DOHH2 (cell line): ENCODE data around the gene SPEM2.

Experiments used
- CTCF ChIP-seq: fragments of 200-600 bp; sonication (generic); IDR thresholded peaks from one replicate; pipeline ENCODE4 v1.5.1; 2014; ENCODE audit warnings: antibody characterized with exemption, mild to moderate bottlenecking, low read depth, low read length; ENCODE audit not compliant: poor library complexity, severe bottlenecking
- EZH2phosphoT487 ChIP-seq: fragments of 200-600 bp; sonication (generic); IDR thresholded peaks from 2 replicates; pipeline ENCODE4 v1.6.1; 2017; ENCODE audit warnings: borderline replicate concordance, mild to moderate bottlenecking, antibody characterized with exemption, low read length, moderate library complexity, mixed read lengths

GRCh38 chr17:7404737-7405349 is 20.6 kb upstream of the SPEM2 start:
- no peak for TF ChIP-seq CTCF
- TF ChIP-seq EZH2phosphoT487 = no peak
